SK-N-SH (cell line): ENCODE data around the gene CCDC70. TPM values are rescaled to one million over a fixed set of nuclear protein-coding genes. Genes with fewer than 3 reads are reported as not detected.

Experiments
- CTCF ChIA-PET: fragments of 300-600, 350-600 bp; formaldehyde crosslinking; extraction: SDS; loops from one replicate; lab custom pipeline; 2021; lab: Yijun Ruan, JAX
- POLR2A ChIA-PET: fragments of 350-600 bp; sonication (Branson Sonifier 250); formaldehyde crosslinking; extraction: SDS; loops from one replicate; lab custom pipeline; 2020; ENCODE audit warnings: antibody characterized with exemption, inconsistent platforms; lab: Yijun Ruan, JAX
- DNase-seq: peaks from one replicate; pipeline ENCODE4 v3.0.0; 2012
- H2AFZ ChIP-seq: fragments of 200-600 bp; sonication (generic); 2 replicates; pipeline ENCODE4 v1.8.1; 2016; ENCODE audit warnings: antibody characterized with exemption, mild to moderate bottlenecking, low read depth
- H3F3A ChIP-seq: fragments of 200-600 bp; sonication (generic); replicated peaks from 2 replicates; pipeline ENCODE3; 2016; ENCODE audit warnings: antibody characterized with exemption, mild to moderate bottlenecking; ENCODE audit not compliant: insufficient read depth
- H3K27ac ChIP-seq, 2 experiments: fragments of 200-500 bp in 1 of 2; fragments of 200-600 bp in 1 of 2; sonication (Bioruptor generic) in 1 of 2; sonication (generic), shearing (Covaris generic) in 1 of 2; 2 replicates each; pipeline versions ENCODE4 v1.5.1 to v1.6.1; 2014 to 2016; ENCODE audit warnings: low read depth in 2 of 2, inconsistent platforms in 1 of 2, low read length in 1 of 2, mild to moderate bottlenecking in 1 of 2, mixed read lengths in 1 of 2
- H3K27me3 ChIP-seq: fragments of 200-600 bp; sonication (generic), shearing (Covaris generic); 2 replicates; pipeline ENCODE4 v1.6.1; 2016; ENCODE audit warnings: mixed run types; ENCODE audit not compliant: insufficient read depth
- H3K36me3 ChIP-seq, 2 experiments: fragments of 200-500 bp in 1 of 2; fragments of 200-600 bp in 1 of 2; sonication (Bioruptor generic) in 1 of 2; sonication (generic) in 1 of 2; replicated peaks in 1 of 2; 2 replicates each; pipeline versions ENCODE3 to v1.5.1; 2014 to 2016; ENCODE audit warnings: low read length in 1 of 2, mild to moderate bottlenecking in 1 of 2; ENCODE audit not compliant: insufficient read depth in 2 of 2, control insufficient read depth in 1 of 2
- H3K4me1 ChIP-seq, 2 experiments: fragments of 200-500 bp in 1 of 2; fragments of 200-600 bp in 1 of 2; sonication (Bioruptor generic) in 1 of 2; sonication (generic), shearing (Covaris generic) in 1 of 2; 2 replicates each; pipeline versions ENCODE4 v1.5.1 to v1.6.1; 2014 to 2016; ENCODE audit warnings: low read depth in 1 of 2, low read length in 1 of 2, mixed run types in 1 of 2; ENCODE audit not compliant: insufficient read depth in 2 of 2, control insufficient read depth in 1 of 2
- H3K4me2 ChIP-seq: fragments of 200-600 bp; sonication (generic), shearing (Covaris generic); 2 replicates; pipeline ENCODE4 v1.6.1; 2017; ENCODE audit warnings: mixed run types
- H3K4me3 ChIP-seq, 2 experiments: fragments of 200-500 bp in 1 of 2; fragments of 200-600 bp in 1 of 2; sonication (Bioruptor generic) in 1 of 2; sonication (generic), shearing (Covaris generic) in 1 of 2; 2 replicates each; pipeline versions ENCODE4 v1.5.1 to v1.8.1; 2014 to 2016; ENCODE audit warnings: low read depth in 2 of 2, inconsistent platforms in 1 of 2, low read length in 1 of 2, mild to moderate bottlenecking in 1 of 2, mixed read lengths in 1 of 2, moderate library complexity in 1 of 2
- H3K79me2 ChIP-seq: fragments of 200-600 bp; sonication (generic); 2 replicates; pipeline ENCODE4 v1.8.1; 2017; ENCODE audit warnings: mild to moderate bottlenecking; ENCODE audit not compliant: insufficient read depth
- H3K9ac ChIP-seq: fragments of 200-600 bp; sonication (generic); 2 replicates; pipeline ENCODE4 v1.6.1; 2017; ENCODE audit warnings: mixed run types
- H3K9me2 ChIP-seq: fragments of 200-600 bp; sonication (generic); 2 replicates; pipeline ENCODE4 v1.6.1; 2017; ENCODE audit warnings: mixed run types
- H3K9me3 ChIP-seq: fragments of 200-600 bp; sonication (generic); 2 replicates; pipeline ENCODE4 v1.6.1; 2017; ENCODE audit warnings: mixed run types, mild to moderate bottlenecking, moderate library complexity
- H4K20me1 ChIP-seq: fragments of 200-600 bp; sonication (generic); 2 replicates; pipeline ENCODE4 v1.6.1; 2017; ENCODE audit warnings: mild to moderate bottlenecking, mixed run types; ENCODE audit not compliant: insufficient read depth
- EZH2phosphoT487 ChIP-seq: fragments of 200-600 bp; sonication (generic); IDR thresholded peaks from 2 replicates; pipeline ENCODE4 v1.6.1; 2017; ENCODE audit warnings: low read depth, mixed run types, mild to moderate bottlenecking, antibody characterized with exemption, moderate library complexity, borderline replicate concordance
- FOSL2 ChIP-seq: IDR thresholded peaks from 2 replicates; pipeline ENCODE4 v1.4.0; 2012; ENCODE audit warnings: low read depth, mild to moderate bottlenecking, moderate library complexity, borderline replicate concordance
- FOXJ3 ChIP-seq: sonication (generic); formaldehyde crosslinking; IDR thresholded peaks from 2 replicates; pipeline ENCODE4 v1.5.1; 2020; ENCODE audit warnings: mild to moderate bottlenecking, missing genetic modification reagents
- FOXM1 ChIP-seq: IDR thresholded peaks from 2 replicates; pipeline ENCODE4 v1.4.0; 2012; ENCODE audit warnings: low read depth, mild to moderate bottlenecking
- GABPA ChIP-seq: IDR thresholded peaks from 2 replicates; pipeline ENCODE4 v1.4.0; 2012; ENCODE audit warnings: low read depth, mild to moderate bottlenecking
- IRF3 ChIP-seq: fragments of 150-350 bp; IDR thresholded peaks from 2 replicates; pipeline ENCODE4 v1.6.1; 2016; ENCODE audit warnings: mild to moderate bottlenecking, low read depth, low read length
- JUND ChIP-seq: IDR thresholded peaks from 2 replicates; pipeline ENCODE4 v1.4.0; 2012
- MAX ChIP-seq: IDR thresholded peaks from 2 replicates; pipeline ENCODE4 v1.4.0; 2012; ENCODE audit warnings: low read depth
- MXI1 ChIP-seq: IDR thresholded peaks from 2 replicates; pipeline ENCODE4 v1.6.1; 2012; ENCODE audit warnings: mild to moderate bottlenecking, low read depth, low read length, improper control_type of control experiment
- NFIC ChIP-seq: IDR thresholded peaks from 2 replicates; pipeline ENCODE4 v1.4.0; 2012; ENCODE audit warnings: borderline replicate concordance
- NRF1 ChIP-seq: IDR thresholded peaks from 2 replicates; pipeline ENCODE4 v1.6.1; 2012; ENCODE audit warnings: low read depth, mild to moderate bottlenecking, low read length
- POLR2AphosphoS5 ChIP-seq: IDR thresholded peaks from 2 replicates; pipeline ENCODE4 v1.6.1; 2012; ENCODE audit warnings: low read depth, low read length
- RCOR1 ChIP-seq: fragments of 150-350 bp; IDR thresholded peaks from 2 replicates; pipeline ENCODE4 v1.6.1; 2017; ENCODE audit warnings: antibody characterized with exemption, low read length
- RXRA ChIP-seq: IDR thresholded peaks from 2 replicates; pipeline ENCODE4 v1.4.0; 2012; ENCODE audit warnings: low read depth, mild to moderate bottlenecking, borderline replicate concordance
- TEAD4 ChIP-seq: IDR thresholded peaks from 2 replicates; pipeline ENCODE4 v1.4.0; 2012; ENCODE audit warnings: mild to moderate bottlenecking, borderline replicate concordance; ENCODE audit not compliant: insufficient read depth
- USF1 ChIP-seq: IDR thresholded peaks from 2 replicates; pipeline ENCODE4 v1.4.0; 2012; ENCODE audit warnings: low read depth, borderline replicate concordance
- ZBTB33 ChIP-seq: IDR thresholded peaks from 2 replicates; pipeline ENCODE4 v1.4.0; 2012; ENCODE audit warnings: low read depth, borderline replicate concordance
- WGBS: methylation state at CpG from one replicate; pipeline ENCODE4 v1.1.6; 2017; ENCODE audit warnings: low lambda C conversion rate; 5-methylcytosine and 5-hydroxymethylcytosine counted together
- polyA plus RNA-seq, 3 experiments: library from polyadenylated mRNA; depleted of rRNA; stranded (reverse); fragments of >200 nt; gene quantifications; 2 replicates each; pipeline ENCODE4 v1.2.3, GENCODE V29; 2012
- TF ChIP-seq, protein P1 (sequence below): fragments of 200-600 bp; sonication (generic); IDR thresholded peaks from 2 replicates; pipeline ENCODE4 v1.6.1; 2017; ENCODE audit warnings: antibody characterized with exemption, mild to moderate bottlenecking, moderate library complexity

The CCDC70 gene
- polyA plus RNA-seq, 1 of the 3 experiments (the other 2 are of a cell fraction): not detected

DNA sequence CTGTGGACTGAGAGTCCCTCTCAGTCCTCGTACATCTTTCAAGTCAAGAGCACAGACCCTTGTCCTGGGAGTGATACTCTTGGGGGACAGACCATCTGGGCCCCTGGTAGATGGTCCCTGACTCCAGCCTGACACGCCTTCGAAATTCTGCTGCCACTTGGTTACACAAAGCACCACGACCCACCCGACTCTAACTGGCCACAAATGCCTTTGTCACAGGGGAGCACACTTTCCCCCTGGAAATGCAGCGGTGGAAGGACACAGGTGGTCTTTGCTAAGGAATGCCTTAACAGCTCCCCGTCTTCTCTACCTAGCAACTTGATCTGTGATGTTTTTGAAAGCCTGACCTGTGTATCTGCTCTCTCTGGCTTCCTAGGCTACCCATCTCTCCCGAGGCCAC lies 44.1 kb upstream of the CCDC70 start:
- DNase-seq: no peak
- no peaks in the 10 kb centered on the region for H3F3A ChIP-seq
- no peak overlapping the region for H3K4me2 ChIP-seq
- H3K9ac ChIP-seq: no peak overlapping the region
- POLR2A ChIA-PET: no interaction called here
- no peaks in the 10 kb centered on the region for H4K20me1 ChIP-seq
- no peak overlapping the region for H2AFZ ChIP-seq
- H3K4me1 ChIP-seq: peaks cover 0 to 14% of the 10 kb centered on the region in 2 experiments; a peak in 1 of 4 replicates
- 73% methylated on average over 8 of the region's 8 CpGs for WGBS
- no peaks in the 10 kb centered on the region for H3K9me3 ChIP-seq
- TF ChIP-seq RCOR1 (no peak), POLR2AphosphoS5 (no peak), NFIC (no peak), TEAD4 (no peak), GABPA (no peak), MXI1 (no peak), NRF1 (no peak), ZBTB33 (no peak), FOXJ3 (CRISPR knock-in tag) (no peak), EZH2phosphoT487 (no peak), IRF3 (no peak), FOSL2 (no peak), RXRA (no peak), USF1 (no peak), JUND (no peak), MAX (no peak), FOXM1 (no peak)
- TF ChIP-seq, protein P1, sequence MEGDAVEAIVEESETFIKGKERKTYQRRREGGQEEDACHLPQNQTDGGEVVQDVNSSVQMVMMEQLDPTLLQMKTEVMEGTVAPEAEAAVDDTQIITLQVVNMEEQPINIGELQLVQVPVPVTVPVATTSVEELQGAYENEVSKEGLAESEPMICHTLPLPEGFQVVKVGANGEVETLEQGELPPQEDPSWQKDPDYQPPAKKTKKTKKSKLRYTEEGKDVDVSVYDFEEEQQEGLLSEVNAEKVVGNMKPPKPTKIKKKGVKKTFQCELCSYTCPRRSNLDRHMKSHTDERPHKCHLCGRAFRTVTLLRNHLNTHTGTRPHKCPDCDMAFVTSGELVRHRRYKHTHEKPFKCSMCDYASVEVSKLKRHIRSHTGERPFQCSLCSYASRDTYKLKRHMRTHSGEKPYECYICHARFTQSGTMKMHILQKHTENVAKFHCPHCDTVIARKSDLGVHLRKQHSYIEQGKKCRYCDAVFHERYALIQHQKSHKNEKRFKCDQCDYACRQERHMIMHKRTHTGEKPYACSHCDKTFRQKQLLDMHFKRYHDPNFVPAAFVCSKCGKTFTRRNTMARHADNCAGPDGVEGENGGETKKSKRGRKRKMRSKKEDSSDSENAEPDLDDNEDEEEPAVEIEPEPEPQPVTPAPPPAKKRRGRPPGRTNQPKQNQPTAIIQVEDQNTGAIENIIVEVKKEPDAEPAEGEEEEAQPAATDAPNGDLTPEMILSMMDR: no peak
- CTCF ChIA-PET: interaction anchor here (1.0 to 1.5 kb wide), 2 partner anchors 17 to 31 kb away, joined by 3 read pairs; no protein-coding TSS in a partner anchor
- H3K4me3 ChIP-seq: no peak overlapping the region
- H3K9me2 ChIP-seq: no peaks in the 10 kb centered on the region
- no peaks in the 10 kb centered on the region for H3K36me3 ChIP-seq
- H3K27ac ChIP-seq: no peak overlapping the region
- H3K27me3 ChIP-seq: no peaks in the 10 kb centered on the region
- no peaks in the 10 kb centered on the region for H3K79me2 ChIP-seq
